Mesendoderm (in vitro differentiated cells): ENCODE results near the gene KDM5A.

ENCODE experiments used
- DNase-seq: peaks from one replicate; pipeline ENCODE4 v3.0.0; 2013
- H2AK5ac ChIP-seq: 2 replicates; pipeline ENCODE4 v1.6.1; 2013; ENCODE audit warnings: low read length, inconsistent platforms
- H2BK120ac ChIP-seq: 2 replicates; pipeline ENCODE4 v1.6.1; 2013; ENCODE audit warnings: low read depth, mild to moderate bottlenecking, low read length, moderate library complexity, mixed read lengths
- H2BK15ac ChIP-seq: replicated peaks from 2 replicates; pipeline ENCODE4 v1.6.1; 2013; ENCODE audit warnings: low read depth, mild to moderate bottlenecking, moderate library complexity
- H2BK5ac ChIP-seq: 2 replicates; pipeline ENCODE4 v1.6.1; 2013; ENCODE audit warnings: low read length, inconsistent platforms
- H3K18ac ChIP-seq: 2 replicates; pipeline ENCODE4 v1.6.1; 2013; ENCODE audit warnings: mild to moderate bottlenecking, low read length, mixed read lengths
- H3K23ac ChIP-seq: one replicate; pipeline ENCODE4 v1.6.1; 2013; ENCODE audit warnings: low read length
- H3K27ac ChIP-seq: 2 replicates; pipeline ENCODE4 v1.5.1; 2013; ENCODE audit warnings: low read depth, mild to moderate bottlenecking, inconsistent platforms, low read length, moderate library complexity
- H3K27me3 ChIP-seq: 2 replicates; pipeline ENCODE4 v1.6.1; 2013; ENCODE audit warnings: low read length, control low read depth, mild to moderate bottlenecking, inconsistent platforms; ENCODE audit not compliant: insufficient read depth, poor library complexity
- H3K36me3 ChIP-seq: 2 replicates; pipeline ENCODE4 v1.6.1; 2013; ENCODE audit warnings: low read length, inconsistent platforms; ENCODE audit not compliant: control insufficient read depth, insufficient read depth
- H3K4ac ChIP-seq: one replicate; pipeline ENCODE4 v1.6.1; 2013; ENCODE audit warnings: low read depth, mild to moderate bottlenecking, low read length, moderate library complexity
- H3K4me1 ChIP-seq: 2 replicates; pipeline ENCODE4 v1.6.1; 2013; ENCODE audit warnings: low read depth, low read length, inconsistent platforms; ENCODE audit not compliant: control insufficient read depth
- H3K4me2 ChIP-seq: 2 replicates; pipeline ENCODE4 v1.6.1; 2013; ENCODE audit warnings: low read length
- H3K4me3 ChIP-seq: 2 replicates; pipeline ENCODE4 v1.5.1; 2013; ENCODE audit warnings: mild to moderate bottlenecking, low read length
- H3K56ac ChIP-seq: one replicate; pipeline ENCODE4 v1.6.1; 2013; ENCODE audit warnings: low read length
- H3K79me1 ChIP-seq: 2 replicates; pipeline ENCODE4 v1.6.1; 2013; ENCODE audit warnings: low read length, inconsistent platforms
- H3K79me2 ChIP-seq: 2 replicates; pipeline ENCODE4 v1.6.1; 2013; ENCODE audit warnings: mild to moderate bottlenecking, low read length; ENCODE audit not compliant: control insufficient read depth, insufficient read depth
- H3K9ac ChIP-seq: 2 replicates; pipeline ENCODE4 v1.6.1; 2013; ENCODE audit warnings: low read length, inconsistent platforms
- H4K5ac ChIP-seq: one replicate; pipeline ENCODE4 v1.6.1; 2013; ENCODE audit warnings: low read length
- H4K8ac ChIP-seq: one replicate; pipeline ENCODE4 v1.6.1; 2013; ENCODE audit warnings: low read depth, mild to moderate bottlenecking, control low read depth, low read length, moderate library complexity
- WGBS: extraction: QIAGEN DNeasy Blood & Tissue Kit; methylation state at CpG from one replicate; pipeline ENCODE4 v1.1.7; 2013; ENCODE audit warnings: low lambda C conversion rate, missing lambda C conversion rate; ENCODE audit not compliant: insufficient coverage; ENCODE audit errors: extremely low coverage; 5-methylcytosine and 5-hydroxymethylcytosine counted together

Gene KDM5A

GRCh38 chr12:232731-233614 lies 156.1 kb downstream of the KDM5A start:
- Histone ChIP-seq H3K4me1 (no peaks in the 10 kb centered on the region), H3K27ac (no peak overlapping the region), H2BK5ac (no peak overlapping the region), H3K56ac (no peak overlapping the region), H3K9ac (no peak overlapping the region), H3K4me3 (no peak overlapping the region), H3K27me3 (no peaks in the 10 kb centered on the region), H2BK15ac (no peak overlapping the region), H3K79me2 (no peaks in the 10 kb centered on the region), H2AK5ac (no peak overlapping the region), H4K5ac (no peak overlapping the region), H3K36me3 (no peaks in the 10 kb centered on the region), H3K18ac (no peak overlapping the region), H3K4me2 (no peak overlapping the region), H3K23ac (no peak overlapping the region), H3K79me1 (no peaks in the 10 kb centered on the region), H4K8ac (no peak overlapping the region), H3K4ac (no peak overlapping the region), H2BK120ac (no peak overlapping the region)
- no CpG with 5 or more reads among the region's 19 CpGs for WGBS
- no peak for DNase-seq

DNA sequence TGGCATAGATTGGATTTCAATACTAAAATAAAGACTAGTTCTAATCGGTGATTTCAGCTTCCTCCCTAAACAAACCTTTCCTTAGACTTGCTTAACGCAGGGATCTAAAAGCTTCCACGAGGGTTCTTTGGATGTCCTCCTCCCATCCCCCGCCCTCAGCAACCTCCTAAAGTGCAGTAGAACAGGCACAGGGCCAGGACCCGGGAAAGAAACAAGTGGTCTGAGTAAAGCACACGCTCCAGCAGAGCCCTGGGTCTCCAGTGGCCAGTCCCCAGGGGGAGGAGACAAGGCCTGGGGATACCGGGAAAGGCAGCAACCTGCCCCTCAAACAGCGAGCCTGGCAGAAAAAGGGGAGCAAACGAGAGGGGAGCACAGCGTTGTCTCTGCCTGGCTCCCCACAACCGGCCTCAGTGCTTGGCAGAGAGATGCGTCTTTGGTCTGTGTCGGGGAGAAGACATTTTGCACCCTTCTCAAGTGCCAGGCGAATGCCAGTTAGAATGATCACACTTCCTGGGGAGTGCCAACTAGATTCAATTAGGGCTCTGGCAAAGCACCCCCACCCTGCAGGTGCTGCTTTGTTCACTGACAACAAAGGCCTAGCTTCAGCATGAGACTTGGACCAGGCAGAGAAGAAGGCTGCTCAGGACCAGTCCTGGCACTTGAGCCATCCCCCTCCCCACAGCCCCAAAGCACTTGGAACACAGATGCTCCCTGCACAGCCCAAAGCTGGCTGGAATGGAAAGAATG lies 158.0 kb downstream of the KDM5A start:
- no peak overlapping the region for H3K4ac ChIP-seq
- WGBS: no CpG with 5 or more reads among the region's 14 CpGs
- no peak overlapping the region for H3K4me3 ChIP-seq
- no peak overlapping the region for H3K9ac ChIP-seq
- no peak overlapping the region for H2BK120ac ChIP-seq
- no peak overlapping the region for H3K23ac ChIP-seq
- no peaks in the 10 kb centered on the region for H3K36me3 ChIP-seq
- no peak overlapping the region for H3K18ac ChIP-seq
- no peak overlapping the region for H3K27ac ChIP-seq
- no peak overlapping the region for H4K8ac ChIP-seq
- H3K79me1 ChIP-seq: no peaks in the 10 kb centered on the region
- H3K79me2 ChIP-seq: no peaks in the 10 kb centered on the region
- DNase-seq: no peak
- H2AK5ac ChIP-seq: no peak overlapping the region
- H2BK15ac ChIP-seq: no peak overlapping the region
- H3K27me3 ChIP-seq: no peaks in the 10 kb centered on the region
- H3K4me1 ChIP-seq: no peaks in the 10 kb centered on the region
- H4K5ac ChIP-seq: no peak overlapping the region
- no peak overlapping the region for H3K4me2 ChIP-seq
- no peak overlapping the region for H2BK5ac ChIP-seq
- H3K56ac ChIP-seq: no peak overlapping the region
